ENCODE data around the gene RSPH10B2.
"Not testable (repeated sequence)": the region's sequence is repeated elsewhere in the genome, so short reads cannot be mapped to it uniquely, and the experiment has no call there.

The RSPH10B2 gene

GRCh38 chr7:6761186-6761585, 7.3 kb downstream of the RSPH10B2 start:
- not testable (repeated sequence) for DNase-seq (ENCODE audit: low read depth)

GRCh38 chr7:6781581-6781980, 27.7 kb downstream of the RSPH10B2 start:
- not testable (repeated sequence) for DNase-seq (ENCODE audit: low read depth); H3K4me3 ChIP-seq (ENCODE audit: low read depth, low read length)

More at GRCh38 chr7:6761186-6761585, 7.3 kb downstream of the RSPH10B2 start:
- not testable (repeated sequence) for H3K4me3 ChIP-seq (ENCODE audit: low read depth, low read length)

- DNase-seq (ENCODE audit: low read depth); H3K4me3 ChIP-seq (ENCODE audit: low read depth, low read length): not testable (repeated sequence)
Observed at GRCh38 chr7:6789353-6789752, 35.5 kb downstream of the RSPH10B2 start.

GRCh38 chr7:6792113-6792872, 38.4 kb downstream of the RSPH10B2 start:
- not testable (repeated sequence) for H3K4me3 ChIP-seq (ENCODE audit: low read depth, low read length)
- DNase-seq (ENCODE audit: low read depth), result peak; percentile 4

- H3K4me3 ChIP-seq (ENCODE audit: low read depth, low read length); DNase-seq (ENCODE audit: low read depth): not testable (repeated sequence)
Observed at GRCh38 chr7:6794276-6794675, 40.4 kb downstream of the RSPH10B2 start.

- not testable (repeated sequence) for DNase-seq (ENCODE audit: low read depth); H3K4me3 ChIP-seq (ENCODE audit: low read depth, low read length)
Observed at GRCh38 chr7:6797218-6797617, 43.3 kb downstream of the RSPH10B2 start.

GRCh38 chr7:6798047-6798446, 44.1 kb downstream of the RSPH10B2 start:
- not testable (repeated sequence) for DNase-seq (ENCODE audit: low read depth); H3K4me3 ChIP-seq (ENCODE audit: low read depth, low read length)

- DNase-seq (ENCODE audit: low read depth); H3K4me3 ChIP-seq (ENCODE audit: low read depth, low read length): not testable (repeated sequence)
Observed at GRCh38 chr7:6799887-6800286, 46.0 kb downstream of the RSPH10B2 start.

- DNase-seq (ENCODE audit: low read depth); H3K4me3 ChIP-seq (ENCODE audit: low read depth, low read length): not testable (repeated sequence)
Observed at GRCh38 chr7:6800331-6800730, 46.4 kb downstream of the RSPH10B2 start.

GRCh38 chr7:6807393-6807918, 53.6 kb downstream of the RSPH10B2 start:
- not testable (repeated sequence) for H3K4me3 ChIP-seq (ENCODE audit: low read depth, low read length); DNase-seq (ENCODE audit: low read depth)

- not testable (repeated sequence) for H3K4me3 ChIP-seq (ENCODE audit: low read depth, low read length); DNase-seq (ENCODE audit: low read depth)
Observed at GRCh38 chr7:6807959-6808358, 54.1 kb downstream of the RSPH10B2 start.

- H3K4me3 ChIP-seq (ENCODE audit: low read depth, low read length); DNase-seq (ENCODE audit: low read depth): not testable (repeated sequence)
Observed at GRCh38 chr7:6813011-6813410, 59.1 kb downstream of the RSPH10B2 start.

GRCh38 chr7:6815470-6815869, 61.6 kb downstream of the RSPH10B2 start:
- DNase-seq (ENCODE audit: low read depth); H3K4me3 ChIP-seq (ENCODE audit: low read depth, low read length): not testable (repeated sequence)

- DNase-seq (ENCODE audit: low read depth), result not testable (repeated sequence)
Observed at GRCh38 chr7:6821622-6822021, 67.7 kb downstream of the RSPH10B2 start.

GRCh38 chr7:6825236-6826125, 71.6 kb downstream of the RSPH10B2 start:
- not testable (repeated sequence) for DNase-seq (ENCODE audit: low read depth)
- peak overlapping the region; percentile 40 for H3K4me3 ChIP-seq (ENCODE audit: low read depth, low read length)

More at GRCh38 chr7:6821622-6822021, 67.7 kb downstream of the RSPH10B2 start:
- H3K4me3 ChIP-seq (ENCODE audit: low read depth, low read length), result not testable (repeated sequence)

- H3K4me3 ChIP-seq (ENCODE audit: low read depth, low read length), result peak within 1 kb of the TSS; percentile 49
- DNase-seq (ENCODE audit: low read depth), result peak; percentile 12
Observed at GRCh38 chr7:6826151-6826550, 72.2 kb downstream of the RSPH10B2 start, which contains the start of gene CCZ1B. Gene CCZ1B, minus strand, starts transcription at chr7:6826275. Its CDS starts 78 bp downstream, at chr7:6826197.

- DNase-seq (ENCODE audit: low read depth); H3K4me3 ChIP-seq (ENCODE audit: low read depth, low read length): not testable (repeated sequence)
Observed at GRCh38 chr7:6827180-6827579, 73.3 kb downstream of the RSPH10B2 start.

- not testable (repeated sequence) for DNase-seq (ENCODE audit: low read depth)
Observed at GRCh38 chr7:6829616-6830015, 75.7 kb downstream of the RSPH10B2 start.

GRCh38 chr7:6830026-6830425, 76.1 kb downstream of the RSPH10B2 start:
- not testable (repeated sequence) for DNase-seq (ENCODE audit: low read depth); H3K4me3 ChIP-seq (ENCODE audit: low read depth, low read length)

More at GRCh38 chr7:6829616-6830015, 75.7 kb downstream of the RSPH10B2 start:
- H3K4me3 ChIP-seq (ENCODE audit: low read depth, low read length), result not testable (repeated sequence)

Data from skeletal muscle cell (primary cell).